ENCODE data around the gene SLC25A20. TPM values are rescaled to one million over a fixed set of nuclear protein-coding genes. Genes with fewer than 3 reads are reported as not detected.
A peak's percentile ranks its signal among the peaks of the same experiment; 100 is the strongest.
"Not testable (repeated sequence)": the region's sequence is repeated elsewhere in the genome, so short reads cannot be mapped to it uniquely, and the experiment has no call there.

SLC25A20 gene
- total RNA-seq, 1 donor from 2014 or later = 19.0 TPM

GRCh38 chr3:48927928-48928327 is 29.2 kb upstream of the SLC25A20 start:
- H3K4me3 Mint-ChIP-seq (ENCODE audit: low read depth) = peak overlapping the region; percentile 51
- intact Hi-C loops (cut with micrococcal nuclease) = loop anchor here (1.0 to 2.0 kb wide), 2 partner anchors 10 to 17 kb away; partner anchors contain the start of gene ARIH2
- no peaks in the 10 kb centered on the region for H3K27me3 Mint-ChIP-seq (ENCODE audit: low read depth)

GRCh38 chr3:48926425-48927392 is 28.0 kb upstream of the SLC25A20 start:
- Mint-ChIP-seq H3K27me3 (ENCODE audit: low read depth) (no peaks in the 10 kb centered on the region), H3K27ac (peak overlapping the region; percentile 80), H3K9me3 (no peaks in the 10 kb centered on the region), H3K4me1 (ENCODE audit: low read depth) (peaks cover 59% of the 10 kb centered on the region), H3K36me3 (ENCODE audit: low read depth) (peaks cover 75% of the 10 kb centered on the region), H3K4me3 (ENCODE audit: low read depth) (peak overlapping the region; percentile 58)
- no peak for DNase-seq (ENCODE audit: low spot score)
- intact Hi-C loops (cut with micrococcal nuclease) = no loop called here

More at GRCh38 chr3:48927928-48928327, 29.2 kb upstream of the SLC25A20 start:
- Mint-ChIP-seq H3K9me3 (no peaks in the 10 kb centered on the region), H3K27ac (peak overlapping the region; percentile 86), H3K4me1 (ENCODE audit: low read depth) (peaks cover 64% of the 10 kb centered on the region), H3K36me3 (ENCODE audit: low read depth) (peaks cover 76% of the 10 kb centered on the region)
- DNase-seq (ENCODE audit: low spot score) = no peak

GRCh38 chr3:48919215-48920138 is 20.8 kb upstream of the SLC25A20 start:
- peak; percentile 54 for DNase-seq (ENCODE audit: low spot score)
- no peaks in the 10 kb centered on the region for H3K9me3 Mint-ChIP-seq
- H3K36me3 Mint-ChIP-seq (ENCODE audit: low read depth) = peaks cover 24% of the 10 kb centered on the region
- peak overlapping the region; percentile 90 for H3K4me3 Mint-ChIP-seq (ENCODE audit: low read depth)
- intact Hi-C loops (cut with micrococcal nuclease) = loop anchor here (2.0 to 5.0 kb wide), 3 partner anchors 68 to 257 kb away; partner anchors contain the start of genes CELSR3 and IP6K2
- H3K27me3 Mint-ChIP-seq (ENCODE audit: low read depth) = no peaks in the 10 kb centered on the region
- H3K27ac Mint-ChIP-seq = peak overlapping the region; percentile 98
- H3K4me1 Mint-ChIP-seq (ENCODE audit: low read depth) = peaks cover 23% of the 10 kb centered on the region

- intact Hi-C loops (cut with micrococcal nuclease) = loop anchor here (1.0 to 5.0 kb wide), 6 partner anchors 10 to 256 kb away; partner anchors contain the start of genes CELSR3 and IP6K2
- Mint-ChIP-seq H3K27me3 (ENCODE audit: low read depth) (no peaks in the 10 kb centered on the region), H3K4me3 (ENCODE audit: low read depth) (peak within 1 kb of the TSS; percentile 90), H3K9me3 (no peaks in the 10 kb centered on the region), H3K4me1 (ENCODE audit: low read depth) (peaks cover 23% of the 10 kb centered on the region), H3K27ac (peak within 1 kb of the TSS; percentile 98), H3K36me3 (ENCODE audit: low read depth) (peaks cover 17% of the 10 kb centered on the region)
- peak; percentile 85 for DNase-seq (ENCODE audit: low spot score)
Observed at GRCh38 chr3:48918388-48919214, 19.9 kb upstream of the SLC25A20 start, which contains the start of gene ARIH2. Gene ARIH2, plus strand, starts transcription at chr3:48918842. Its CDS starts 8,717 bp downstream, at chr3:48927559.

GRCh38 chr3:48915296-48915695 is 16.6 kb upstream of the SLC25A20 start:
- Mint-ChIP-seq H3K4me3 (ENCODE audit: low read depth) (no peak overlapping the region), H3K9me3 (no peaks in the 10 kb centered on the region), H3K4me1 (ENCODE audit: low read depth) (peaks cover 15% of the 10 kb centered on the region), H3K27me3 (ENCODE audit: low read depth) (no peaks in the 10 kb centered on the region), H3K27ac (peak overlapping the region; percentile 42), H3K36me3 (ENCODE audit: low read depth) (peaks cover 5% of the 10 kb centered on the region)
- intact Hi-C loops (cut with micrococcal nuclease) = loop anchor here (5.0 kb wide), 2 partner anchors 72 to 253 kb away; partner anchors contain the start of gene CELSR3
- DNase-seq (ENCODE audit: low spot score) = no peak

GRCh38 chr3:48907026-48907425 is 8.3 kb upstream of the SLC25A20 start:
- H3K36me3 Mint-ChIP-seq (ENCODE audit: low read depth); H3K27me3 Mint-ChIP-seq (ENCODE audit: low read depth); H3K27ac Mint-ChIP-seq; intact Hi-C loops (cut with micrococcal nuclease); H3K9me3 Mint-ChIP-seq; DNase-seq (ENCODE audit: low spot score); H3K4me3 Mint-ChIP-seq (ENCODE audit: low read depth); H3K4me1 Mint-ChIP-seq (ENCODE audit: low read depth): not testable (repeated sequence)

- intact Hi-C loops (cut with micrococcal nuclease) = loop anchor here (1.0 to 5.0 kb wide), 2 partner anchors 19 to 52 kb away; partner anchors contain the start of genes ARIH2 and PRKAR2A
- Mint-ChIP-seq H3K4me1 (ENCODE audit: low read depth) (peaks cover 33% of the 10 kb centered on the region), H3K27me3 (ENCODE audit: low read depth) (no peaks in the 10 kb centered on the region)
Observed at GRCh38 chr3:48899273-48899672, 591 bp upstream of the SLC25A20 start.

GRCh38 chr3:48897460-48898376 is 964 bp downstream of the SLC25A20 start:
- DNase-seq (ENCODE audit: low spot score) = no peak
- intact Hi-C loops (cut with micrococcal nuclease) = loop anchor here (5.0 kb wide), 1 partner anchor 50 kb away; the partner anchor contains the start of gene PRKAR2A

More at GRCh38 chr3:48899273-48899672, 591 bp upstream of the SLC25A20 start:
- peak overlapping the region; percentile 90 for H3K4me3 Mint-ChIP-seq (ENCODE audit: low read depth)
- peak overlapping the region; percentile 94 for H3K27ac Mint-ChIP-seq
- peak; percentile 26 for DNase-seq (ENCODE audit: low spot score)
- H3K36me3 Mint-ChIP-seq (ENCODE audit: low read depth) = peaks cover 5% of the 10 kb centered on the region
- H3K9me3 Mint-ChIP-seq = no peaks in the 10 kb centered on the region

GRCh38 chr3:48896936-48897335 is 1.7 kb downstream of the SLC25A20 start:
- intact Hi-C loops (cut with micrococcal nuclease) = loop anchor here (5.0 kb wide), 1 partner anchor 50 kb away; the partner anchor contains the start of gene PRKAR2A
- DNase-seq (ENCODE audit: low spot score) = no peak
- peaks cover 5% of the 10 kb centered on the region for H3K36me3 Mint-ChIP-seq (ENCODE audit: low read depth)
- H3K9me3 Mint-ChIP-seq = no peaks in the 10 kb centered on the region
- no peaks in the 10 kb centered on the region for H3K27me3 Mint-ChIP-seq (ENCODE audit: low read depth)
- H3K27ac Mint-ChIP-seq = no peak overlapping the region
- no peak overlapping the region for H3K4me3 Mint-ChIP-seq (ENCODE audit: low read depth)
- peaks cover 27% of the 10 kb centered on the region for H3K4me1 Mint-ChIP-seq (ENCODE audit: low read depth)

More at GRCh38 chr3:48897460-48898376, 964 bp downstream of the SLC25A20 start:
- Mint-ChIP-seq H3K27ac (peak overlapping the region; percentile 94), H3K9me3 (no peaks in the 10 kb centered on the region), H3K4me1 (ENCODE audit: low read depth) (peaks cover 27% of the 10 kb centered on the region), H3K4me3 (ENCODE audit: low read depth) (peak overlapping the region; percentile 90), H3K27me3 (ENCODE audit: low read depth) (no peaks in the 10 kb centered on the region), H3K36me3 (ENCODE audit: low read depth) (peaks cover 5% of the 10 kb centered on the region)

GRCh38 chr3:48894516-48894915 is 4.2 kb downstream of the SLC25A20 start:
- Mint-ChIP-seq H3K27ac (no peak overlapping the region), H3K36me3 (ENCODE audit: low read depth) (peaks cover 10% of the 10 kb centered on the region), H3K9me3 (no peaks in the 10 kb centered on the region), H3K27me3 (ENCODE audit: low read depth) (no peaks in the 10 kb centered on the region), H3K4me3 (ENCODE audit: low read depth) (no peak overlapping the region), H3K4me1 (ENCODE audit: low read depth) (peaks cover 24% of the 10 kb centered on the region)
- DNase-seq (ENCODE audit: low spot score) = no peak
- intact Hi-C loops (cut with micrococcal nuclease) = no loop called here

GRCh38 chr3:48891606-48892005 is 7.1 kb downstream of the SLC25A20 start:
- Mint-ChIP-seq H3K36me3 (ENCODE audit: low read depth) (peaks cover 10% of the 10 kb centered on the region), H3K9me3 (no peaks in the 10 kb centered on the region), H3K27me3 (ENCODE audit: low read depth) (no peaks in the 10 kb centered on the region), H3K4me3 (ENCODE audit: low read depth) (no peak overlapping the region), H3K4me1 (ENCODE audit: low read depth) (peaks cover 6% of the 10 kb centered on the region), H3K27ac (no peak overlapping the region)
- DNase-seq (ENCODE audit: low spot score) = no peak
- intact Hi-C loops (cut with micrococcal nuclease) = no loop called here
